PC-3 (cell line): ENCODE results near the gene RAB33B. TPM values are rescaled to one million over a fixed set of nuclear protein-coding genes. Genes with fewer than 3 reads are reported as not detected.

Source experiments
- ATAC-seq: fragments of 200-7000 bp; cut with Tn5 transposase; 2 replicates; pipeline ENCODE4 v1.9.1; 2020; ENCODE audit warnings: mild to moderate bottlenecking, moderate library complexity
- BruUV-seq: library from RNA; stranded (reverse); fragments of 400-500 nt; replicated peaks from 2 replicates; lab custom pipeline; 2021; lab: Mats Ljungman, UMichigan
- CTCF ChIA-PET: fragments of 300-600 bp; sonication (Branson Sonifier 250); formaldehyde crosslinking; loops from one replicate; lab custom pipeline; 2022; ENCODE audit warnings: antibody characterized with exemption; lab: Charles Lee
- POLR2A ChIA-PET: fragments of 300-600 bp; sonication (Branson Sonifier 250); formaldehyde crosslinking; loops from one replicate; lab custom pipeline; 2022; ENCODE audit warnings: antibody characterized with exemption; ENCODE audit not compliant: unreplicated experiment; lab: Charles Lee
- DNase-seq: peaks from one replicate; pipeline ENCODE4 v3.0.0-alpha.2; 2015
- H2AFZ ChIP-seq: fragments of 300-600 bp; sonication (generic); 2 replicates; pipeline ENCODE4 v1.6.0; 2016; ENCODE audit warnings: antibody characterized with exemption, low read length
- H3F3A ChIP-seq: fragments of 300-600 bp; sonication (generic); one replicate; pipeline ENCODE4 v1.6.0; 2017; ENCODE audit warnings: antibody characterized with exemption, low read length, control low read depth, mild to moderate bottlenecking; ENCODE audit not compliant: unreplicated experiment
- H3K27ac ChIP-seq: fragments of 300-600 bp; sonication (generic); 2 replicates; pipeline ENCODE4 v1.5.1; 2016; ENCODE audit warnings: mild to moderate bottlenecking, low read length
- H3K27me3 ChIP-seq: fragments of 300-600 bp; sonication (generic); 2 replicates; pipeline ENCODE4 v1.6.1; 2016; ENCODE audit warnings: low read length, mixed read lengths
- H3K36me3 ChIP-seq: fragments of 300-600 bp; sonication (generic); 2 replicates; pipeline ENCODE4 v1.6.1; 2016; ENCODE audit warnings: low read depth, mixed run types, low read length, mixed read lengths
- H3K4me1 ChIP-seq: fragments of 300-600 bp; sonication (generic); 2 replicates; pipeline ENCODE4 v1.5.1; 2016; ENCODE audit warnings: low read length; ENCODE audit not compliant: insufficient read depth
- H3K4me2 ChIP-seq: fragments of 300-600 bp; sonication (generic); 2 replicates; pipeline ENCODE4 v1.6.0; 2016; ENCODE audit warnings: low read length
- H3K4me3 ChIP-seq: fragments of 300-600 bp; sonication (generic); 2 replicates; pipeline ENCODE4 v1.5.1; 2016; ENCODE audit warnings: mild to moderate bottlenecking, low read length, mixed read lengths
- H3K79me2 ChIP-seq: fragments of 300-600 bp; sonication (generic); 2 replicates; pipeline ENCODE4 v1.6.1; 2017; ENCODE audit warnings: low read length, mixed read lengths
- H3K9ac ChIP-seq: fragments of 300-600 bp; sonication (generic); 2 replicates; pipeline ENCODE4 v1.6.0; 2016; ENCODE audit warnings: mild to moderate bottlenecking, low read length
- H3K9me2 ChIP-seq: fragments of 300-600 bp; sonication (generic); replicated peaks from 2 replicates; pipeline ENCODE4 v1.6.1; 2016; ENCODE audit warnings: mixed run types, low read length, mixed read lengths
- H3K9me3 ChIP-seq: fragments of 300-600 bp; sonication (generic); 2 replicates; pipeline ENCODE4 v1.6.1; 2016; ENCODE audit warnings: low read length, mixed read lengths
- H4K20me1 ChIP-seq: fragments of 300-600 bp; sonication (generic); 2 replicates; pipeline ENCODE4 v1.6.1; 2016; ENCODE audit warnings: low read length, mixed read lengths
- EZH2 ChIP-seq: fragments of 300-600 bp; sonication (generic); IDR thresholded peaks from one replicate; pipeline ENCODE4 v1.6.1; 2017; ENCODE audit warnings: antibody characterized with exemption, mild to moderate bottlenecking, low read length; ENCODE audit not compliant: unreplicated experiment
- EZH2phosphoT487 ChIP-seq: fragments of 300-600 bp; sonication (generic); IDR thresholded peaks from 2 replicates; pipeline ENCODE4 v1.6.1; 2018; ENCODE audit warnings: mild to moderate bottlenecking, antibody characterized with exemption, low read length, borderline replicate concordance
- intact Hi-C: fragments of 100-400 bp; cut with micrococcal nuclease; formaldehyde crosslinking; loops from 2 replicates; pipeline ENCODE4 v1.9.0; 2023
- total RNA-seq: library from RNA; depleted of rRNA; stranded (reverse); fragments of >200 nt; gene quantifications from 2 replicates; pipeline ENCODE4 v1.2.3, GENCODE V29; 2014
- TF ChIP-seq, protein P1 (sequence below): fragments of 300-600 bp; sonication (generic); conservative IDR thresholded peaks from 2 replicates; pipeline ENCODE4 v1.5.1; 2017; ENCODE audit warnings: antibody characterized with exemption, low read depth, mild to moderate bottlenecking, low read length

The RAB33B gene
- total RNA-seq, 1 experiment from 2014 or later = 4.4 TPM

DNA sequence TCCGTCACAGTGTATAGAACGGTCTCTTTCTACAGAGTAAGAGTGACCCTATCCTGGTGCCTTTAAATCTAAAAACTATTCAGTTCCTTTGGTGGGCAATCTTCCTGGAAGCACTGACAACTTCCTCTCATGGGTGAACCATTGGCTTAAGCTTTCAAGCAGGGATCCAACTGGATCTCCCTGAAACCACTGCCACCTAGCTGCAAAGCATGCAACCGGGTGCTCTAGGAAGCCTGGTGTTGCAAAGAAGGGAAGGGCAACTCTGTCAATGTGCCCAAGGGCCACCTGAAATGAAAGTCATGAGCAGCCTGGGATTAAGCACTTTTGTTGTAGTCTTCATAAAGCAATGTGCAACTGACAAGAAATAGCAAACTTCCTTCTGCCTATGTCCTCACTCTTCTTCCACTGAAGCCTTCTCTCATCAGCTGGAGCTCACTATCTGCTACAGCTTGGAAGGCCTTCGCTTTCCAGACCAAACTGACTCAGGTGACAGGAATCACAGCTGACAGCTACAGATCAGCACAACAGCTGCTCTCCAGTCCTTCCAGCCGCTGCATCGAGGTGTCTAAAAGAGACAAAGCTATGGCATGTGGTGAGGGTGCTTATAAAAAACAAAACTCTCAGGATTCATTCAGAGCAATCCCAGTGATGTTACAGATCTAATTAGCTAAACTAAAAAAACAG, 55.9 kb downstream of the RAB33B start:
- no peak for DNase-seq
- BruUV-seq = no TSS peak
- H3K36me3 ChIP-seq = peaks cover 4% of the 10 kb centered on the region
- no peaks in the 10 kb centered on the region for H3K27me3 ChIP-seq
- H3F3A ChIP-seq = no peaks in the 10 kb centered on the region
- H3K4me1 ChIP-seq = no peaks in the 10 kb centered on the region
- no peak overlapping the region for H2AFZ ChIP-seq
- TF ChIP-seq, protein P1, sequence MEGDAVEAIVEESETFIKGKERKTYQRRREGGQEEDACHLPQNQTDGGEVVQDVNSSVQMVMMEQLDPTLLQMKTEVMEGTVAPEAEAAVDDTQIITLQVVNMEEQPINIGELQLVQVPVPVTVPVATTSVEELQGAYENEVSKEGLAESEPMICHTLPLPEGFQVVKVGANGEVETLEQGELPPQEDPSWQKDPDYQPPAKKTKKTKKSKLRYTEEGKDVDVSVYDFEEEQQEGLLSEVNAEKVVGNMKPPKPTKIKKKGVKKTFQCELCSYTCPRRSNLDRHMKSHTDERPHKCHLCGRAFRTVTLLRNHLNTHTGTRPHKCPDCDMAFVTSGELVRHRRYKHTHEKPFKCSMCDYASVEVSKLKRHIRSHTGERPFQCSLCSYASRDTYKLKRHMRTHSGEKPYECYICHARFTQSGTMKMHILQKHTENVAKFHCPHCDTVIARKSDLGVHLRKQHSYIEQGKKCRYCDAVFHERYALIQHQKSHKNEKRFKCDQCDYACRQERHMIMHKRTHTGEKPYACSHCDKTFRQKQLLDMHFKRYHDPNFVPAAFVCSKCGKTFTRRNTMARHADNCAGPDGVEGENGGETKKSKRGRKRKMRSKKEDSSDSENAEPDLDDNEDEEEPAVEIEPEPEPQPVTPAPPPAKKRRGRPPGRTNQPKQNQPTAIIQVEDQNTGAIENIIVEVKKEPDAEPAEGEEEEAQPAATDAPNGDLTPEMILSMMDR = peak; percentile 39; the same call in 1 of the 2 replicates
- TF ChIP-seq EZH2phosphoT487 (no peak), EZH2 (no peak)
- H3K9me2 ChIP-seq = no peaks in the 10 kb centered on the region
- H3K27ac ChIP-seq = no peak overlapping the region
- H3K79me2 ChIP-seq = no peaks in the 10 kb centered on the region
- H3K4me3 ChIP-seq = no peak overlapping the region
- intact Hi-C loops = no loop called here
- ChIA-PET CTCF (no interaction called here), POLR2A (no interaction called here)
- H3K4me2 ChIP-seq = no peak overlapping the region
- no peaks in the 10 kb centered on the region for H3K9me3 ChIP-seq
- no peak overlapping the region for H3K9ac ChIP-seq
- no peak; the same call in 1 of the 2 replicates for ATAC-seq
- no peaks in the 10 kb centered on the region for H4K20me1 ChIP-seq

- POLR2A ChIA-PET = no interaction called here
- H3K36me3 ChIP-seq = peaks cover 4% of the 10 kb centered on the region
Measured at GRCh38 chr4:139511320-139511719, 57.4 kb downstream of the RAB33B start.

More at GRCh38 chr4:139511320-139511719, 57.4 kb downstream of the RAB33B start:
- DNase-seq (no peak), ATAC-seq (no peak)
- TF ChIP-seq EZH2phosphoT487 (no peak), EZH2 (no peak)
- TF ChIP-seq, protein P1 = no peak
- no peaks in the 10 kb centered on the region for H3K9me2 ChIP-seq
- H3K79me2 ChIP-seq = no peaks in the 10 kb centered on the region
- H3K4me3 ChIP-seq = no peak overlapping the region
- intact Hi-C loops = no loop called here
- CTCF ChIA-PET = no interaction called here
- no TSS peak for BruUV-seq
- no peak overlapping the region for H3K27ac ChIP-seq
- H2AFZ ChIP-seq = no peak overlapping the region
- H4K20me1 ChIP-seq = no peaks in the 10 kb centered on the region
- no peaks in the 10 kb centered on the region for H3K27me3 ChIP-seq
- no peaks in the 10 kb centered on the region for H3F3A ChIP-seq
- H3K4me1 ChIP-seq = no peaks in the 10 kb centered on the region
- H3K4me2 ChIP-seq = no peak overlapping the region
- H3K9ac ChIP-seq = no peak overlapping the region
- H3K9me3 ChIP-seq = no peaks in the 10 kb centered on the region
